Activated CD8-positive, alpha-beta memory T cell treated with anti-CD3 and anti-CD28 coated beads, Interleukin-2, amount 50 U/mL, for 1 hour (primary cell): ENCODE measurements around the gene APC2.
A peak's percentile ranks its signal among the peaks of the same experiment; 100 is the strongest.
"Not testable (repeated sequence)": the region's sequence is repeated elsewhere in the genome, so short reads cannot be mapped to it uniquely, and the experiment has no call there.

Experiments
- DNase-seq: peaks from one replicate; pipeline ENCODE4 v3.0.0-alpha.2; 2020; ENCODE audit errors: extremely low read depth

APC2 gene

GRCh38 chr19:1428738-1429391 lies 21.1 kb upstream of the APC2 start:
- DNase-seq = no peak

GRCh38 chr19:1429750-1430149 lies 20.2 kb upstream of the APC2 start:
- no peak for DNase-seq

GRCh38 chr19:1430246-1430645 lies 19.7 kb upstream of the APC2 start:
- DNase-seq = no peak

- no peak for DNase-seq
Measured at GRCh38 chr19:1431759-1432506, 18.0 kb upstream of the APC2 start.

- DNase-seq = no peak
Measured at GRCh38 chr19:1432507-1432887, 17.4 kb upstream of the APC2 start.

GRCh38 chr19:1433119-1434039 lies 16.5 kb upstream of the APC2 start:
- no peak for DNase-seq

GRCh38 chr19:1434040-1434366 lies 15.9 kb upstream of the APC2 start:
- DNase-seq = no peak

- no peak for DNase-seq
Measured at GRCh38 chr19:1434577-1435060, 15.3 kb upstream of the APC2 start.

- DNase-seq = no peak
Measured at GRCh38 chr19:1435378-1435989, 14.4 kb upstream of the APC2 start.

GRCh38 chr19:1437609-1438008 lies 12.3 kb upstream of the APC2 start:
- DNase-seq = no peak

GRCh38 chr19:1438035-1438932 lies 11.6 kb upstream of the APC2 start, which contains the start of gene RPS15:
Gene RPS15 (plus strand): TSS chr19:1438396. CDS start chr19:1438426, 30 bp downstream.
- peak; percentile 87 for DNase-seq

- no peak for DNase-seq
Measured at GRCh38 chr19:1438933-1439354, 11.0 kb upstream of the APC2 start.

- not testable (repeated sequence) for DNase-seq
Measured at GRCh38 chr19:1439525-1440417, 10.2 kb upstream of the APC2 start.

GRCh38 chr19:1440418-1440801 lies 9.5 kb upstream of the APC2 start:
- no peak for DNase-seq

- DNase-seq = no peak
Measured at GRCh38 chr19:1441022-1441426, 8.9 kb upstream of the APC2 start.

GRCh38 chr19:1441677-1442438 lies 8.1 kb upstream of the APC2 start:
- DNase-seq = no peak

GRCh38 chr19:1445185-1445931 lies 4.6 kb upstream of the APC2 start:
- DNase-seq = no peak
